ENCODE data around the gene RAI1.

GRCh38 chr17:17774009-17774881 lies 93.0 kb downstream of the RAI1 start:
- no peak for TF ChIP-seq TAF1 (IDR thresholded peaks at IDR 0.05; ENCODE audit: borderline replicate concordance, low read depth, low read length)
- TF ChIP-seq POLR2A (IDR thresholded peaks at IDR 0.05; ENCODE audit: low read depth, low read length): no peak
- no peak for TF ChIP-seq POLR2AphosphoS5 (IDR thresholded peaks at IDR 0.05; ENCODE audit: low read depth, low read length)
